Suppressor macrophage treated with lipopolysaccharide for 1 hour (primary cell): Measurements from ENCODE around the gene SH3GLB2.
A peak's percentile ranks its signal among the peaks of the same experiment; 100 is the strongest.

Experiments
- DNase-seq, 3 donors: peaks; one replicate each; pipeline ENCODE4 v3.0.0-alpha.2; 2020 to 2022

Gene SH3GLB2

DNA sequence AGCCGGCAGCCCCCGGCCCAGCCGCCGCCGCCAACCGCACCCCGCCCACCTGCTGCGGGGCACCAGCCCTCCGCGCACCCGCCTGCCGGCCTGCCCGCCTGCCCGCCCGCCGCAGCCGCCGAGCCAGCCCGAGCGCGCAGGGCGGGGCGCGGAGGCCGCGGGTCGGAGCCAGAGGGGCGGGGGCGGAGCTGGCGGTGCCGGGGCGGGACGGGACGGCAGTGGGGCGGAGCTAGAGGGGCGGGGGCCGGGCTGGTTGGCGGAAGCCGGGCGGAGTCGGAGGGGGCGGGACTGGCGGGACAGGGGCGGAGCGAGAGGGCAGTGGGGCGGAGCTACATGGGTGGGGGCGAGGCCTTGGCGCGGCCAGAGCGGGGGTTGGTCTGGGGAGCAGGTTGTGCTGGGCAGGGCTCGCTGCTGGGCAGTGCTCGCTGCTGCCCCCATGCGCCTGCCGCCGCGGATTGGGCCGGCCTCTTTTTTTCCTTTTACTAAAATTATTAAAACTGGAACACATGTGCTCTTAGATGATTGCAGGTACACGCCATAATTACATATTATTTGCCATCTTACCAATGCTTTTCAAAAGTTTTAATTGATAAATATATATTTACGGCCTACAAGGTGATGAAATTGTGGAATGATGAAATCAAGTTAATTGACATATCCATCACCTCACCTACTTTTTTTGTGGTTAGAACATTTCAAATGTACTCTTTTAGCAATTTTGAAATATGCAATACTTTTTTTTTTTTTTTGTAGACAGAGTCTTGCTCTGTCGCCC is at the start of gene SH3GLB2:
Gene SH3GLB2 (minus strand): TSS at position 140 of the 775 bp plus-strand sequence. CDS start 177 bp downstream, outside the sequence.
- DNase-seq, result peak; percentile 95 to 99 (median 98)

DNA sequence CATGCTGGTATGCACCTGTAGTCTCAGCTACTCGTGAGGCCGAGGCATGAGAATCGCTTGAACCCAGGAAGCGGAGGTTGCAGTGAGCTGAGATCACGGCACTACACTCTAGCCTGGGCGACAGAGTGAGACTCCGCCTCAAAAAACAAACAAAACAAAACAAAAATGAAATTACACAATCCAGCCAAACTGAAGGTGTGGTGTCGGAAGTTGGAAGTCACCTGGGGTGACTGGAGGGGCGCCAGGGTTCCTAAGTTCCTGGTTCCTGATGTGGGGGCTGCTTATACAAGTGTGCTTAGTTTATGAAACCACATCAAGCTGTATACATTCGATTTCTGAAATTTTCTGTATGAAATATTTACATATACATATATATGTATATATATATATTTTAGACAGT is 49.1 kb upstream of the SH3GLB2 start:
- DNase-seq, result no peak

DNA sequence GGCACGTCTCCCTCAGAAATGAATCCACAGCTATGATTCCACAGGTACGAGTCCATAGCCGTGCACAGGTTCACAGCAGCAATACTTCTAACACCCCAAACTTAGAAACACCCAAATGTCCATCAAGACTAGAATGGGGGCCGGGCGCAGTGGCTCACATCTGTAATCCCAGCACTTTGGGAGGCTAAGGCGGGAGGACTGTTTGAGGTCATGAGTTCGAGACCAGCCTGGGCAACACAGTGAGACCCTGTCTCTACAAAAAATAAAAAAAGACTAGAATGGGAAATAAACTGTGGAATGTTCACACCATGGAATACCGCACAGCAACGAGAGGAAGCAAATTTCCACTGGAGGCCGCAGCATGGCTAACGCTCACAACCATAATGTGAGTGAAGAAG is 48.5 kb upstream of the SH3GLB2 start:
- no peak for DNase-seq

DNA sequence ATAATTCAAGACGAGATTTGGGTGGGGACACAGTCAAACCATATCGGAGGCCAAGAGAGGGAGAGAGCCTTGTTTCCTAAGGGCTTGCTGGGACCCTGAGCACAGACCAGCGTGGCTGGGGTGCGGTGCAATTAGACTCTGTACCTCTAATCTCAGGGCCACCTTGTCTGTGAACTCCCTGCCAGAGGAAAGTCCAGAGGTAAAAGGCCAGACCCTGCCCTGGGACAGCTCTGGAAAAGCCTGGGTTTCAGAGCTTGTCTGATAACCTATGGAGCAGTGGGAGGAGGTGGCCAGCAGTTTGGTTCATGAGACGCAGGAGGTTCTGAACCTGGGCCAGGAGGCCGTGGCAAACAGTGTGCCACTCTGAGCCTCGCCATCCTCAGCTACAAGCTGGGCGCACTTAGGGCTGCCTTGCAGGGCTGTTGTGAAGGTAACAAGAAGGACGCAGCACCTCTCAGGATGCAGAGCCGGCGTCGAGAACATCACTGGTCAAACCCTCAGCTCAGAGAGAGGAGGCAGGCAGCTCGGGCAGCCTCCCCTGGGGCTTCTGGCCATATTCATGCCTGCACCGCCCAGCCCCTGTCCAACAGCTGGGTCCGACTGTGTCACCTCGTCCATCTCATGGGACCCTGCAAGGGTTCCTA is 48.0 kb upstream of the SH3GLB2 start:
- DNase-seq, result no peak

DNA sequence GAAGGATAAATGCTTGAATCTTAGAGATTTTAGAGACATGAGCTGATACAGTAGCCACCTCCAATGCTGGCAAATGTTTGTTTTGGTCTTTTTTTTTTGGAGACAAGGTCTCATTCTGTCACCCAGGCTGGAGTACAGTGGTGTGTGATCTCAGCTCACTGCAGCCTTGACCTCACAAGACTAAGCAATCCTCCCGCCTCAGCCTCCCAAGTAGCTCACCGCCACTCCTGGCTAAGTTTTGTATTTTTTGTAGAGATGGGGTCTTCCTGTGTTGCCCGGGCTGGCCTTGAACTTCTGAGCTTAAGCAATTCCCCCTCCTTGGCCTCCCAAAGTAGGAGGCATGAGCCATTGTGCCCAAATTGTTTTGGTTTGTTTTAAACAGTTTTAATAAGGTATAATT is 46.0 kb upstream of the SH3GLB2 start:
- DNase-seq, result no peak

DNA sequence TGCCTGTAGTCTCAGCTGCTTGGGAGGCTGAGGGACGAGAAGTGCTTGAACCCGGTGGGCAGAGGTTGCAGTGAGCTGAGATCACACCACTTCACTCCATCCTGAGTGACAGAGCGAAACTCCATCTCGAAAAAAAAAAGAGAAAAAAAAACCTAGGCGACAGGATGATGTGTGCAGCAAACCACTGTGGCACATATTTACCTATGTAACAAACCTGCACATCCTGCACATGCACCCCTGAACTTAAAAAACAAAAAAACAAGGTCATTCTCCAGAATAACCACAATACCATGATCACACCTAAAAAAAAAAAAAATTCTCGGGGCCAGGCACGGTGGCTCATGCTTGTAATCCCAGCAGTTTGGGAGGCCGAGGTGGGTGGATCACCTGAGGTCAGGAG is 45.3 kb upstream of the SH3GLB2 start:
- no peak for DNase-seq

DNA sequence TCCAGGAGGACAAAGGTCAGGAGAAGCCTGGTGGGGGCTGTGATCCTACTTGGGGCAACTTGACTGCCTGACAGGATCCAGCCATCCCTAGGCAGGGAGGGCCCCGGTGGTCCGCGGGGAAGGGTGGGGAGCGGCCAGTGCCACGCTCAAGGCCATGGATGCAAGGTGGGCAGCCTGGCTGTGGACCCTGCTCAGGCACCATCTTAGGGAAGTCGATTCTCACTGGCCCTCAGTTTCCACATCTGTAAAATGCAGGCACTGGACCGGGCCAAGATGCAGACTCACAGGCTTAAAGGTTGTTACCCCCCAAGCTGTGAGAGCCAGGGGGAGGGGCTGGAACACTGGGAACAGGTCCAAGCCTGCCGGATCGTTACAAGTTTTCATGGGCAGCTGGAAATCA is 44.0 kb upstream of the SH3GLB2 start:
- DNase-seq, result no peak

DNA sequence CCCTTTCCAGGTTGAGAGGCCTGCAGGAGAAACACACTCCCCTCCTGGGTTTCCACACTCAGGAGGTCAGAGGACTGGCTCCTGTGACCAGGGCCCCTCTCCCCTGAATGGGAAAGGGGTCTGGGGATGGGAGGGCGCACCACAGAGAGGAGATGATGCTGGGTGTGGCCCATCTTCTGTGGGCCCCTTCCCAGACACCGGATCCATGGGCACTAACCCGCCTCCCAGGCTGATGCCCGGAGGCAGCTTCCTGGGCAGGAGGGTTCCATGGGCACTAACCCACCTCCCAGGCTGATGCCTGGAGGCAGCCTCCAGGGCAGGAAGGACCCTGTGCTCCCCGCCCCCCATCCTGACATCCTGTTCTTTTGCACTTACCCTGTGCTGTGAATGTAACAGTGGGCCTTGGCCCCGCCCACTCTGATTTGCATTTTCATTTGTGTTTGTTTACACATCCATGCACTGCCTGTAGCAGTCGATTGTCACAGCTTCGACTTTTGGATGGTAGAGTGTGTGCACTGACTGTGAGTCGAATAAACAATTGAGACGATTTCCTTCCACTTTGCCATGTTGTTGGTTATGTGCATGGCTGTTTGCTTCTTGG is 43.5 kb upstream of the SH3GLB2 start:
- DNase-seq, result no peak

DNA sequence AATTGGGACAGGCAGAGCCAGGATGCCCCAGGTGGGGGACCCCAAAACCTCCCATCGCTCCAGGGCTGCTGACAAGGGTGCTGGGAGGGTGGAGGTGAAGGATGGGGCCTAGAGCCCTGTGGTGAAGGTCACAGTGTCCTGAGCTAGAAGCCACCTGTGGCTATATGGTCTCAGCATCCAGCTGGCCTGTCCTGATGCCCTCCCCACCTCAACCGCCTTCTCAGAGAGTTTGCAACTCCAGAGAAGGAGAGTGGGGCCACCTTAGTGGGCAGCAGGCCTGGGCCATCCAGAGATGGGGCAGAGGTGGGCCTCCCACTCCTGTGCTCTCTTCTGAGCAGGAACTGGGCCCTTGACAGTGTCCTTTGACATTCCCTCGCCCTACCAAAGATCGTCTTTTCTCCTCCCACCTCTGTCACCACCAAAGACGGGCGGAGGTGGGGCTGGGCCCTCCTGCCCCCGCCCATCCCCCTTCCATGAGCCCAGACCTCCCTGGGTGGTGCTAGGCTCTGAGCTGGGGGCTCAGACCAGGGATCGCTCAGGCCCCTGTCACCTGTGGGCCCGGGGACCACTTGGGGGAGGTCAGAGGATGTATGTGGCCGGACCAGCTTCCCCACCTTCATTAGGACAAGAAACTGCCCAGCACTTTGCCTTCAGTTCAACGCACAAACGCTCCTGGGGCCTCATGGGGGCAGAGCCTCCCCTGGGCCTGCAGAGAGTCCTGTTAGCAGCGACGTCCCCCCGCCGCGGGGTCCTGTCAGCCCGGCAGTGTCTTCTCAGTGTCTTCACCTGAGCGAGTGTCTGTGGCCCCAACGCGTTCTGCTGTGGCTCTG is 42.8 kb upstream of the SH3GLB2 start:
- DNase-seq, result no peak

DNA sequence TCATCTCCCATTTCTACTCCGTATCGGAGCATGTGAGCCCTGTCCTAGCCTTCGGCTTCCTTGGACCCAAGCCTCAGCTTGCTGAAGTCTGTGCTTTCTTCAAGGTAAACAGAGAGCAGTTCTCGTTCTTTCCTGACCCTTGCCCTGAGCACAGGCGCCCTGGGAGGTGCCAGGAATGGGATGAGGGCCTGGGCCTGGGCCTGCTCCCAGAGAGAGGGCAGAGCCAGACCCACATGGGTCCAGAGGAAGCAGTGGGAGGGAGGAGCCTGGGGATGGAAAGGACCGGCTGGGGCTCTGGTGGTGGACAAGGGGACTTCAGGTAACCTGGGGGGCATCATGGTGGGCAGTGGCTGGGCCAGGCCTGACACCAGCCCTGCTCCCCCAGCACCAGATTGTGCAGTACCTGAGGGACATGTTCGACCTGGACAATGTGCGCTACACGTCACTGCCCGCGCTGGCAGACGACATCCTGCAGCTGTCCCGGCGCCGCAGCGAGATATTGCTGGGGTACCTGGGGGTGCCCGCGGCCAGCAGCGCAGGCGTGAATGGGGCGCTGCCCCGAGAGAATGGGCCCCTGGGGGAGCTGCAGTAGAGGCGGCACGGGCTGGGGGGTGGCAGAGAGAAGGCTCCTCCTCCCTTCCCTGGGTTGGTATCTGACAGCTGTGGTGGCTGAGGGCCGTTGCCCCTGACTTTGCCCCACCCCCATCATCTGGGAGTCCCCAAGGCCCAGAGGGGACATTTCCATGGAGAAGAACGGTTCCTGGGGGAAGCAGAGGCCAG is 41.9 kb upstream of the SH3GLB2 start:
- DNase-seq, result no peak

DNA sequence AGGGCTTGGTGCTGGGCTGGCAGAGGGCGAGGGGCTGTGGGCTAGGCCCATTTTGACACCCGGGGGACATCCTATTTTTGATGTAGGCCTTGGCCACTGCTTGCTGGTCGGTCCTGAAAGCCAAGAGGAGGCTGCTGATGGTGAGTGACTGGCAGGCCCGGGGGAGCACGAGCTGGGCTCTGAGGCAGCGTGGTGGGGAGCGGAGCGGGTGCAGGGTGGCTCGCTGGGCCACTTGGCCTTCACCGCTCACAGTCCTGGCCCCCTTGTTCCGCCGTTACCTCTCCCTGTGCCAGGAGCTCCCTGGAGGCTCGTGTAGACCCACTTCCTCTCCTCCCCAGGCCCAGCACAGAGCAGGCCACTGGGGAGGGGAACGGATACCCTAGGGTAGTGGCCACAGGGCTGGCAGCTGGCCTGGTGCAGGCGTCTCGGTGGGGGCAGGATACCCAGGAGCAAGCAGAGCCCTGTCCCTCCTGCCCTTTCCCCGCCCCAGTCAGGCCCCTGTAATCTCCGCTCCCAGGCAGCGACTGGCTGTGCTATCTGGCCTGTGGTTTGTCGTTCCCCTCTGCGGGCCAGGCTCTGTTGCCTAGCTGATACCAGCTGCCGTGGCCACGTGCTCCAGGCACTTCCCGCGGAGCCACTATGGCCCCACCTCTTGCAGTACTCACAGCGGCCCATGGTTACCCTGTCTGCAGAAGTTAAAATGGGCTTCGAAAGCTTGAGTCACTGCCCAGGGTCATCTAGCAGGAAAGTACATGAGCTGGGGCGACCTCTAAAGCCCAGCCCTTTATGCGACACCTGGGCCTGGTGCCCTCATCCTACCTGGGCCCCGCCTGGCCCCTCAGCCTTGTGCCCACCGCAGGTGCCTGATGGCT is 41.1 kb upstream of the SH3GLB2 start:
- peak; percentile 87 to 90 (median 89) for DNase-seq

DNA sequence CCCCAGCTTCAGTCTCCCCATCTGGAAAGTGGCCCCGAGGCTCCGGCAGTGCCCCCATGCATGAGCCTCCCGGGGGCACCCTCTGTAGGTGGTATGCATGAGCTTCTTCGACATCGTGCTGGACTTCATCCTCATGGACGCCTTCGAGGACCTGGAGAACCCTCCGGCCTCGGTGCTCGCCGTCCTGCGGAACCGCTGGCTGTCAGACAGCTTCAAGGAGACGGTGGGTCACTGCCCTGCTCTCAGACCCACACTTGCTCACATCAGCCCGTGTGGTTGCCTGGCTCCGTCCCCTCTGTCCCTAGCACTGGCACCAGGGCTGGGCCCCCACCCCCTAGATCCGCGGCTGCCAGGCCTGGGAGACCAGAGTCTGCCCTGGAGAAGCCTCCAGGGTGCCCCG is 40.0 kb upstream of the SH3GLB2 start:
- DNase-seq, result no peak

DNA sequence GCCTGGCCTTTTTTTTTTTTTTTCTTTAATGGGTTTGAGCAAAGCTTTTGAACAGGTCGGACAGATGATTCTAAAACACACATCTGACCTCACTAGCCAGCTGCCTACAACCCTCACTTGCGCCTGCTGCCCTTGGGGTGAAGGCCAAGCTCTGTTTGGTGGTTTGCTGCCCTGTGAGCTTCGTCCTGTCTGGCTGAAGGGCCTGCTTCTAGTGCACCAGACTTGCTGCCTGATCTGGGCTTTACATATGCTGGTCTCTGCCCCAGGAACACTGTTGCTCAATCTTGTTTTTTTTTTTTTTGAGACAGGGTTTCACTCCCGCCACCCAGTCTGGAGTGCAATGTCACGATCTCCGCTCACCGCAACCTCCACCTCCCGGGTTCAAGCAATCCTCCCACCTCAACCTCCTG is 36.4 kb upstream of the SH3GLB2 start:
- no peak for DNase-seq

DNA sequence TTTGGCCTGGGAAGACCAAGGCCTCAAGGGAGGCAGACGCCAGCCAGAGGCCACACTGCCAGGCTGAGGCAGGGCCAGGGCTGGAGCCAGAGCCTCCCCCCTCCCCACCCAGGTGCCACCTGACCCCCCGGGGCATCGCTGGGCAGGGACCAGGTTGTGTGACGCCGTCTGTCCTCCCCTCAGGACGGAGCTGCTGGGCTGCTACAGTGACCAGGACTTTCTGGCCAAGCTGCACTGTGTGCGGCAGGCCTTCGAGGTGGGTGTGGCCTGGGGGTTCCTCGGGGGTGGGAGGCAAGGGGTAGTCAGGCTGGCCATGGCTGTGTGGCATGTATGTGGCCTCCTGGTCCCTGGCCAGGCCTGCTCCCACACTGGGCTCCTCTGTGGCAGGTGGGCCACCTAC is 34.9 kb upstream of the SH3GLB2 start:
- no peak for DNase-seq

DNA sequence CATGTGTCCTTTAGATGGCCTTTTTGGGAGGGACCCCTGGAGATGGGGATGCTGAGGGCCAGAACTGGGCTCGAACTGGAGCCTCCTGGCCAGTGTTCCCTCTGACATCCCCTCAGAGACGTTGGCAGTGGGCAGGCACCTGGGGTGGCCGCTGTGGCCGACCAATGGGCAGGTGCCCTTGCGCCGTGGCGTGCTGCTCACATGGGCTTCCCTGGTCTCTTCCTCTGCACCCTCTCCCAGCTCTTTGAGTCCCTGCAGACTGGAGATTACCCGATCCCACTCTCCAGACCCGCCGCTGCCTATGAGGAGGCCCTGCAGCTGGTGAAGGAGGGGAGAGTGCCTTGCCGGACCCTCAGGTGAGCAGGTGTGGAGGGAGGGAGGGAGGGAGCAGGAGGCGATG is 32.9 kb upstream of the SH3GLB2 start:
- DNase-seq, result no peak

DNA sequence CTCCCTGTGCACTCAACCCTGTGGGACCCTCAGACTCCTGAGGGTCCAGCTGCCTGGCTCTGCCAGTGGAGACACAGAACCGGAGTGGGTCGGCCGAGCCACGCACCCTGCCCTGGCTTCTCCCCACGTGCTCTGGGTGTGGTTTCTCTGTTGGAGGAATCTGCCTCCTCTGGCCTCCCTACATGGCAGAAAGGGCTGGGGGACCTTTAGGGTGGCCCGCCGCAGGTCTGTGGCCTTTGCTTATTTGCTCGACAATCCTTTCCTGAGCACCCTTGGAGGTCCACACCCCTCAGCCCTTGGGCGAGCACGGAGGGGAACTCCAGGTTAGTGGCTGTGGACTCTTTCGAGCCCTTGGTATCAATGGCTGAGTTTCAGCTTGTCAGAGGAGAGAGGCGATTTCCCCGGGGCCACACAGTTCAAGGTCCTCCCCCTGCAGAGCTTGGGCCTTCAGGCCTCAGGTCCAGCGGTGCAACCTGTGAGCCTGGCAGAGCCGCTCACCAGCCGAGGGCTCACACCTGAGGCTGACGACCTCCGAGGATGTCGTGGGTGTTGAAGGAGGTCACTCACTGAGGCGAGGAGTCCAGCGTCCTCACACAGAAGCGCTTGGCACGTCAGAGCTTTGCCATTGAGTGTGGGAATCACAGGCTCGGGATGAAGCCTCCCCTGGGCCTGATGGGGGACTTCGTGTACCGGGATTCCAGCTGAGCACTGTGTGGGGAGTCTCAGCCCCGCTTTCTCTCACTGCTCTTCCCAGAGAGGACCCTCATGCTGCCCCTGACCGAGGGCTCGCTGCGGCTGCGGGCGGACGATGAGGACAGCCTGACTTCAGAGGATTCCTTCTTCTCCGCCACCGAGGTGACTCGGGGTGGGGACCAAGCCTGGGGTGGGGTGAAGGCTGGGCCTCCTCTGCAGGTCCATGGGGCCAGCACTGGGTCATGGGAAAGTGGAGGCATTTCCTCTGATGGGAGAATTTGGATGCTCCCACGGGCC is 32.0 kb upstream of the SH3GLB2 start:
- no peak for DNase-seq

DNA sequence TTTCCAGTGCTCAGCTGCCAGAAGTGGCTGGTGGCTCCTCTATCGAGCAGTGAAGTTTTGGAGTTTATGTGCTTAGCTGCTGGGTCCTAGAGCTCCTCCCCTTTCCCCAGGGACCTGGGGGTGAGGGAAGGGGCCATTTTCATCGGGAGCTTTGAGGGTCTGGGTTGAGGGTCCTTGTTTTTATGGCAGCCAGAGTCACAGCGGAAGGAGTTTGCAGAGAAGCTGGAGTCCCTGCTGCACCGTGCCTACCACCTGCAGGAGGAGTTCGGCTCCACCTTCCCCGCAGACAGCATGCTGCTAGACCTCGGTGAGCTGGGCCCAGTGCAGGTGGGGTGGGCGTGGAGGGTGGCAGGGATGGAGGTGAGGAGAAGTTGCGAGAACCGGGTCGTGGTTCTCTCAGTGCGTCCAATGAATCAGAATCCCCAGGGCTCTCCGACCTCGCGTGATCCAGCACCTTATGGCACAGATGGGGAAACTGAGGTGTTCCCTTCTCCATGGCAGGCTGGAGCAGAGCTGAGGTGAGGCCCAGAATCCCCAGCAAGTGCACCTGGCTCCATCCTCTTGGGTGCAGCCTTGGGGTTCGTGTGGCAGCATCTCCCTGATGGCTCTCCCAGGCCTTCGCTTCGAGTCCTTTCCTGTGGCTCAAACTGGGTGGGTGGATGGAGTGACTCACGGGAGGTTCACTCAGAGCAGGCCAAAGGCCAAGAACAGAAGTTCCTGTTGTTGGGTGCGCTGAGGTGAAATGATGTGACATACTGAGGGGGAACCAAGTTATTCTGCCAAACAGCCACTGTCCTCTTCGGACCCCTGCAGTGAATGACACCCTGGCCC is 31.0 kb upstream of the SH3GLB2 start:
- DNase-seq, result peak; percentile 83 to 88 (median 84)

DNA sequence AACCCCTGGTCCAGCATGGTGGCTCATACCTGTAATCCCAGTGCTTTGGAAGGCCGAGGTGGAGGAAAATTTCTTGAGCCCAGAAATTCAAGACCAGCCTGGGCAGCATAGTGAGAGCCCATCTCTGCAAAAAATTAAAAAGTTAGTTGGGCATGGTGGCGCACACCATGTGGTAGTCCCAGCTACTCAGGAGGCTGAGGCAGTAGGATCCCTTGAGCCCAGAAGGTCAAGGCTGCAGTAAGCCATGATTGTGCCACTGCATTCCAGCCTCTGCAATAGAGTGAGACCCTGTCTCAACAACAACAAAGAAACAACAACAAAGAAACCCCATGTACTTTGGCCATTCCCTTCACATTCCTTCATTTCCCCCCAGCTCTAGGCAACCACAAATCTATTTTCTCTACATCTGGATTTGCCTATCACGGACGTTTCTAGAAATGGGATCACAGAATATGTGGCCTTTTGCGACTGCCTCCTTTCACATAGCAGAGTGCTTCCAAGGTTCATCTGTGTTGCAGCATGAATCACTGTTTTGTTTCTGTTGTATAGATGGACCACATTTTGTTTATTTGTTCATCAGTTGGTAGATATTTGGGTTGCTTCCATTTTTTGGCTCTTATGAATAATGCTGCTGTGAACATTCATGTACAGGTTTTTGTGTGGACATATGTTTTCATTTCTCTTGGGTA is 26.2 kb upstream of the SH3GLB2 start:
- DNase-seq, result no peak

DNA sequence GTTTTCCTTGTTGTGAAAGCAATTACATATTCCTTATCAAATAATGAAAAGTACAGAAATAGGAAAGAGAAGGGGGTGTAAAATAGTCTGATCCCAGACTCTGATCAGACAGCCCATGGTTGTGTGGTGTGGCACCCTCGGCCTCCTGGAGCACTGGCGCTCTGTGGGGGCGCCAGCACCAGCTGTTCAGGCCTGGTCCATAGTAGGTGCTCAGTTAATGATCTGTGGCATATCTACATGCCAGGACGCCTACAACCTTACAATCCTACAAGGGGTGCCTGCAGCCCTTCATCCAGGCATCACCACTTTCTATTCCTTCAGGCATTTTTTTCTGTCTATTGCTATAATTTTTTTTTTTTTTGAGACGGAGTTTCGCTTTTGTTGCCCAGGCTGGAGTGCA is 24.9 kb upstream of the SH3GLB2 start:
- DNase-seq, result no peak
